Loucy (cell line): ENCODE measurements around the gene PDZD7.
"Not testable (repeated sequence)": the region's sequence is repeated elsewhere in the genome, so short reads cannot be mapped to it uniquely, and the experiment has no call there.

ENCODE experiments used
- EZH2phosphoT487 ChIP-seq: fragments of 200-600 bp; IDR thresholded peaks from 2 replicates; pipeline ENCODE4 v1.6.1; 2018; ENCODE audit warnings: antibody characterized with exemption, mild to moderate bottlenecking, moderate library complexity, borderline replicate concordance
- TF ChIP-seq, protein P1 (sequence below): fragments of 200-600 bp; sonication (generic); conservative IDR thresholded peaks from 2 replicates; pipeline ENCODE4 v1.5.1; 2014; ENCODE audit warnings: mild to moderate bottlenecking, antibody characterized with exemption, low read length

DNA sequence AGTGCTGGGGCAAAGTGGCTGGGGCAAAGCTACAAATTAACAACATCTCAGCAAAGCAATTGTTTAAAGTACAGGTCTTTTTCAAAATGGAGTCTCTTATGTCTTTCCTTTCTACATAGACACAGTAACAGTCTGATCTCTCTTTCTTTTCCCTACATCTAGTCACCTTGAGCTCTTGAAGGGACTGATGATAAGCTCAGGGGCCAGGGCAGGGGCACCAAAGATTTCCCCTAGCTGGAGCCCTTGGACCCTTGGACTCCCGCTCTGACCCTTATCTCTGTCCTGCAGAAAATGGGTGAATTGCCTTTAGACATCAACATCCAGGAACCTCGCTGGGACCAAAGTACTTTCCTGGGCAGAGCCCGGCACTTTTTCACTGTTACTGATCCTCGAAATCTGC lies 3.5 kb upstream of the PDZD7 start:
- TF ChIP-seq, protein P1, sequence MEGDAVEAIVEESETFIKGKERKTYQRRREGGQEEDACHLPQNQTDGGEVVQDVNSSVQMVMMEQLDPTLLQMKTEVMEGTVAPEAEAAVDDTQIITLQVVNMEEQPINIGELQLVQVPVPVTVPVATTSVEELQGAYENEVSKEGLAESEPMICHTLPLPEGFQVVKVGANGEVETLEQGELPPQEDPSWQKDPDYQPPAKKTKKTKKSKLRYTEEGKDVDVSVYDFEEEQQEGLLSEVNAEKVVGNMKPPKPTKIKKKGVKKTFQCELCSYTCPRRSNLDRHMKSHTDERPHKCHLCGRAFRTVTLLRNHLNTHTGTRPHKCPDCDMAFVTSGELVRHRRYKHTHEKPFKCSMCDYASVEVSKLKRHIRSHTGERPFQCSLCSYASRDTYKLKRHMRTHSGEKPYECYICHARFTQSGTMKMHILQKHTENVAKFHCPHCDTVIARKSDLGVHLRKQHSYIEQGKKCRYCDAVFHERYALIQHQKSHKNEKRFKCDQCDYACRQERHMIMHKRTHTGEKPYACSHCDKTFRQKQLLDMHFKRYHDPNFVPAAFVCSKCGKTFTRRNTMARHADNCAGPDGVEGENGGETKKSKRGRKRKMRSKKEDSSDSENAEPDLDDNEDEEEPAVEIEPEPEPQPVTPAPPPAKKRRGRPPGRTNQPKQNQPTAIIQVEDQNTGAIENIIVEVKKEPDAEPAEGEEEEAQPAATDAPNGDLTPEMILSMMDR: not testable (repeated sequence)
- not testable (repeated sequence) for TF ChIP-seq EZH2phosphoT487
